Camera-type eye (tissue), 1 donor: ENCODE results near the gene ZBTB24. TPM values are rescaled to one million over a fixed set of nuclear protein-coding genes. Genes with fewer than 3 reads are reported as not detected.

Source experiments
- total RNA-seq: library from RNA; depleted of rRNA; stranded (reverse); fragments of >200 nt; gene quantifications from one replicate; pipeline ENCODE4 v1.2.3, GENCODE V29; 2014

ZBTB24 gene
- total RNA-seq = 17.5 TPM

DNA sequence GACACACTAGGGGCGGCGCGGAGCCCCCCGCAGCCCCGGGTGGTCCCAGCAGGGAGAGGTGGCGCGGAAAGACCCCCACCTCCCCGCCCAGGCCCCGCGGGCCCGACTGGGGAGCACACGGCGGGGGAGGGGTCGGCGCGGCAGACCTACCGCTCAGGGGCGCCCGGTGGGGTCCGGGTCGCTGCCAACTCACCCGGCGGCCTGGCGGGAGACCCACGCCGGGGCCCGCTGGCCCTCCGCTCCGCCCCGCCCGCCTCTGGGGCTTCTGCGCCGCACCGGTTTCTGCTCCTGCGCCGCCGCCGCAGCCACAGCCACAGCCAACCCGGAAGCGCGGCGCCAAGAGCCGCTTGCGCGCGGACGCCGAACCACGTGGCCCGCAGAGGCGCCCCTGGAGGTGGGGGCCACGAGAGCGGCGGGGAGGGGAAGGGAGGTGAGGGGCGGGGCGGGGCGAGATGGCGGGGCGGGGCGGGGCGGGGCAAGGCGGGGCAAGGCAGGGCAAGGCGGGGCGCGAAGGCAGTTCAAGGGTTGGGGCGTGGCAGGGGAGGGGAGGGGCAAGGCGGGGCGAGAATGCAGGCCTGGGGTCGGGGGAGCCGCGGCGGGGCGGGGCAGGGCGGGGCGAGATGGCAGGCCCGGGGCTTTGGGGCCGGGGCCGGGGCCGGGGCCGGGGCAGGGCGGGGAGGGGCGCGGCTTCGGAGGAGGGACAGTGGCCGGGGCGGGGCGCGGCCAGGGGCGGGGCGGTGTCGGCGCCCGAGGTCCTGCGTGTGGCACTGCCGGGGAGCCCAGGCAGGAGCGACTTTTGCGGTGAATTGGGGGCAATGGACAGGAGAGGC, at the start of gene ZBTB24:
Gene ZBTB24 (minus strand): TSS at position 315 of the 830 bp plus-strand sequence. CDS start 1,193 bp downstream, outside the sequence.

GRCh38 chr6:109455437-109456110, 27.4 kb downstream of the ZBTB24 start, which contains the start of gene MICAL1:
Gene MICAL1, minus strand, starts transcription at chr6:109455772. Its CDS starts 1,576 bp downstream, at chr6:109454196.

GRCh38 chr6:109440331-109441068, 42.5 kb downstream of the ZBTB24 start, which contains the start of the genes PPIL6 and SMPD2:
Gene PPIL6, minus strand, starts transcription at chr6:109440628. Its CDS starts 38 bp downstream, at chr6:109440590.
Gene SMPD2, plus strand, starts transcription at chr6:109440724. Its CDS starts 398 bp downstream, at chr6:109441122.

Other genes starting within 250 kb of the ZBTB24 start
- 195 TPM for gene CD164, start 100.8 kb downstream of the ZBTB24 start, total RNA-seq
- 10.0 TPM for gene PPIL6, start 42.6 kb downstream of the ZBTB24 start, total RNA-seq
- 7.9 TPM for gene SMPD2, start 42.5 kb downstream of the ZBTB24 start, total RNA-seq
- gene MICAL1, start 27.4 kb downstream of the ZBTB24 start, total RNA-seq = 28.6 TPM
- 31.3 TPM for gene AK9, start 208.0 kb upstream of the ZBTB24 start, total RNA-seq
- gene FIG4, start 208.1 kb upstream of the ZBTB24 start, total RNA-seq = 34.5 TPM